ENCODE data around the gene IRX2.

DNA sequence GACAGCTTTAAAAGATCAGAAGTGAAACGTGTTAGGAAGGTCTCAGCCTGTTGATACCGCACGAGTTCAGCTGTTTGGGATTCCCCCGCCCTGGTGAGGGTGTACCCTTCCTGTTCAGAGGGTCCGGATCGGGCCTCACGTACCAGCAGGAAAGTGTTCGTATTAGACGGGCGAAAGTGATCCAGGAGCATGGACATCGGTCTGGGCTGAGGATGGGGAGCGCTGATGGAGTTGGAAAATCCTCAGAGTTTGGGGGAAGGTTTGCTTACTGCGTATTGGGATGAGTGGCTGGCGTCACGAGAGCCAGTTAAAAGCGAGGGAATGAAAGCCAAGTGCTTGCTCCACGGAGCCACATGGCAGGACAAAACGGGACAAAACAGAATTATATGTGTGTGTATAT is 47.4 kb downstream of the IRX2 start:
- no peak for TF ChIP-seq CTCF (IDR thresholded peaks at IDR 0.05)
- TF ChIP-seq POLR2A (IDR thresholded peaks at IDR 0.05): no peak

All from vagina (tissue), 2 donors.